Endothelial cell of umbilical vein (primary cell): Measurements from ENCODE around the gene PODXL2. TPM values are rescaled to one million over a fixed set of nuclear protein-coding genes. Genes with fewer than 3 reads are reported as not detected.

Source experiments
- BruUV-seq: library from RNA; stranded (reverse); fragments of 400-500 nt; replicated peaks from 2 replicates; lab custom pipeline; 2021; lab: Mats Ljungman, UMichigan
- CTCF ChIA-PET: fragments of 300-600, 350-600 bp; sonication (Branson Sonifier 250); formaldehyde crosslinking; loops from one replicate; lab custom pipeline; 2021; ENCODE audit warnings: antibody characterized with exemption, inconsistent platforms; lab: Charles Lee
- POLR2A ChIA-PET: fragments of 300-600, 350-600 bp; sonication (Branson Sonifier 250); formaldehyde crosslinking; loops from one replicate; lab custom pipeline; 2021; ENCODE audit warnings: antibody characterized with exemption, inconsistent platforms; lab: Charles Lee
- DNase-seq: peaks from one replicate; pipeline ENCODE4 v3.0.0-alpha.2; 2011; ENCODE audit warnings: low read depth, low spot score
- FAIRE-seq: peaks from 2 replicates; lab custom pipeline; 2011; peaks lifted over from hg19 to GRCh38; lab: Jason Lieb, UNC
- H2AFZ ChIP-seq: 2 replicates; pipeline ENCODE4 v1.6.0; 2012; ENCODE audit warnings: low read depth, low read length, control low read depth, inconsistent platforms
- H3K27ac ChIP-seq: 2 replicates; pipeline ENCODE4 v1.5.1; 2011; ENCODE audit warnings: low read depth, mild to moderate bottlenecking, control low read depth, low read length, moderate library complexity; ENCODE audit not compliant: insufficient read depth
- H3K27me3 ChIP-seq, 2 experiments: 2 replicates each; pipeline versions ENCODE4 v1.6.0 to v1.6.1; 2011; ENCODE audit warnings: low read length in 2 of 2, mixed read lengths in 1 of 2; ENCODE audit not compliant: control insufficient read depth in 2 of 2, insufficient read depth in 2 of 2
- H3K36me3 ChIP-seq, 2 experiments: 2 replicates in 1 of 2; 3 replicates in 1 of 2; pipeline ENCODE4 v1.5.1; 2011; ENCODE audit warnings: low read length in 2 of 2, mild to moderate bottlenecking in 1 of 2, moderate library complexity in 1 of 2; ENCODE audit not compliant: control insufficient read depth in 2 of 2, insufficient read depth in 2 of 2; ENCODE audit errors: extremely low read depth in 1 of 2
- H3K4me1 ChIP-seq: 3 replicates; pipeline ENCODE4 v1.5.1; 2011; ENCODE audit warnings: mild to moderate bottlenecking, low read length; ENCODE audit not compliant: control insufficient read depth, insufficient read depth; ENCODE audit errors: extremely low read depth
- H3K4me2 ChIP-seq: 2 replicates; pipeline ENCODE4 v1.6.1; 2011; ENCODE audit warnings: low read length, control low read depth, mixed read lengths; ENCODE audit not compliant: insufficient read depth
- H3K4me3 ChIP-seq, 3 experiments: fragments of 200-600 bp in 1 of 3; sonication (generic), shearing (Covaris generic) in 1 of 3; replicated peaks in 1 of 3; 2 replicates each; pipeline ENCODE4 v1.5.1; 2011 to 2016; ENCODE audit warnings: control low read depth in 3 of 3, low read length in 3 of 3, mild to moderate bottlenecking in 2 of 3, inconsistent platforms in 1 of 3, low read depth in 1 of 3, moderate library complexity in 1 of 3; ENCODE audit not compliant: insufficient read depth in 1 of 3
- H3K79me2 ChIP-seq: 2 replicates; pipeline ENCODE4 v1.6.0; 2012; ENCODE audit warnings: low read length, inconsistent platforms; ENCODE audit not compliant: control insufficient read depth, insufficient read depth
- H3K9ac ChIP-seq: replicated peaks from 2 replicates; pipeline ENCODE3; 2011; ENCODE audit warnings: low read length, control low read depth; ENCODE audit not compliant: insufficient read depth; ENCODE audit errors: extremely low read depth
- H3K9me1 ChIP-seq: replicated peaks from 3 replicates; pipeline ENCODE4 v1.6.0; 2011; ENCODE audit warnings: mild to moderate bottlenecking, low read length; ENCODE audit not compliant: control insufficient read depth, insufficient read depth; ENCODE audit errors: extremely low read depth
- H3K9me3 ChIP-seq: replicated peaks from 2 replicates; pipeline ENCODE4 v1.5.1; 2012; ENCODE audit warnings: low read length, inconsistent platforms; ENCODE audit not compliant: control insufficient read depth, insufficient read depth
- H4K20me1 ChIP-seq: replicated peaks from 2 replicates; pipeline ENCODE3; 2011; ENCODE audit warnings: mild to moderate bottlenecking, low read length; ENCODE audit not compliant: control insufficient read depth, insufficient read depth; ENCODE audit errors: extremely low read depth
- CTCF ChIP-seq, 2 donors: IDR thresholded peaks; 1 replicate in 1 of 2; 2 replicates in 1 of 2; pipeline ENCODE4 v1.5.1; 2011; ENCODE audit warnings: low read length in 2 of 2, mild to moderate bottlenecking in 2 of 2, moderate library complexity in 2 of 2, control low read depth in 1 of 2, inconsistent platforms in 1 of 2, low read depth in 1 of 2; ENCODE audit not compliant: insufficient read depth in 1 of 2; ENCODE audit errors: extremely low read depth in 1 of 2
- EZH2 ChIP-seq: IDR thresholded peaks from 2 replicates; pipeline ENCODE4 v1.6.1; 2012; ENCODE audit warnings: borderline replicate concordance, low read depth, mild to moderate bottlenecking, moderate library complexity, low read length, inconsistent platforms; ENCODE audit not compliant: severe bottlenecking
- FOS ChIP-seq: IDR thresholded peaks from 2 replicates; pipeline ENCODE4 v1.6.1; 2011; ENCODE audit warnings: mild to moderate bottlenecking, low read length, moderate library complexity, borderline replicate concordance; ENCODE audit not compliant: insufficient read depth
- GATA2 ChIP-seq: IDR thresholded peaks from 2 replicates; pipeline ENCODE4 v1.7.0; 2011; ENCODE audit warnings: low read depth, mild to moderate bottlenecking, moderate library complexity, mixed read lengths, low read length; ENCODE audit not compliant: insufficient read length, insufficient read depth
- JUN ChIP-seq: IDR thresholded peaks from 2 replicates; pipeline ENCODE4 v1.6.1; 2011; ENCODE audit warnings: borderline replicate concordance, low read depth; ENCODE audit not compliant: insufficient read length, insufficient read depth
- MAX ChIP-seq: IDR thresholded peaks from 2 replicates; pipeline ENCODE4 v1.6.1; 2011; ENCODE audit not compliant: insufficient read depth, insufficient read length
- MYC ChIP-seq: IDR thresholded peaks from one replicate; pipeline ENCODE4 v1.6.1; 2011; ENCODE audit warnings: mild to moderate bottlenecking, low read depth, low read length
- POLR2A ChIP-seq: IDR thresholded peaks from 2 replicates; pipeline ENCODE4 v1.6.1; 2012; ENCODE audit warnings: low read depth, mild to moderate bottlenecking, control low read depth, low read length
- POLR2AphosphoS5 ChIP-seq: IDR thresholded peaks from 2 replicates; pipeline ENCODE4 v1.6.1; 2012; ENCODE audit warnings: low read depth, mild to moderate bottlenecking, control low read depth, low read length, moderate library complexity; ENCODE audit not compliant: insufficient read depth
- dilution Hi-C: fragments of 300-500 bp; cut with MboI; formaldehyde crosslinking; loops from one replicate; pipeline ENCODE4 v1.15.0; 2019; ENCODE audit warnings: low sequenced_read_pairs; ENCODE audit not compliant: extremely low pct_ligation_motif_present
- intact Hi-C: fragments of 100-400 bp; cut with micrococcal nuclease; formaldehyde crosslinking; loops from one replicate; pipeline ENCODE4 v1.10.0; 2022
- polyA plus RNA-seq, 4 experiments: library from polyadenylated mRNA; depleted of rRNA in 3 of 4; stranded (reverse) in 3 of 4; unstranded in 1 of 4; fragments of >200 nt; gene quantifications; 2 replicates each; pipeline versions ENCODE4 v1.2.1 to v1.2.3, GENCODE V29; 2011 to 2012; ENCODE audit warnings: missing spikeins in 1 of 4
- total RNA-seq: library from RNA; stranded (reverse); gene quantifications from 2 replicates; pipeline ENCODE4 v1.2.3, GENCODE V29; 2021

Gene PODXL2
- total and polyA plus RNA-seq, 2 donors (not counting 3 experiments of a cell fraction or from before 2014, with no cell fraction given): 5.5 to 6.5 TPM

GRCh38 chr3:127711021-127711695, 82.2 kb downstream of the PODXL2 start:
- H3K9me1 ChIP-seq: no peaks in the 10 kb centered on the region
- no peak overlapping the region for H3K9ac ChIP-seq
- no peaks in the 10 kb centered on the region for H3K79me2 ChIP-seq
- FAIRE-seq (no peak), DNase-seq (no peak)
- no peak overlapping the region for H3K4me2 ChIP-seq
- dilution Hi-C loops (no loop called here), intact Hi-C loops (no loop called here)
- no peaks in the 10 kb centered on the region for H3K27me3 ChIP-seq
- H3K9me3 ChIP-seq: no peaks in the 10 kb centered on the region
- no peaks in the 10 kb centered on the region for H3K36me3 ChIP-seq
- H3K27ac ChIP-seq: no peak overlapping the region
- BruUV-seq: no TSS peak
- CTCF ChIA-PET: interaction anchor here (1.0 kb wide), 1 partner anchor 25 kb away, joined by 3 read pairs; no protein-coding TSS in a partner anchor
- H2AFZ ChIP-seq: no peak overlapping the region
- H4K20me1 ChIP-seq: no peaks in the 10 kb centered on the region
- H3K4me1 ChIP-seq: peaks cover 21% of the 10 kb centered on the region
- POLR2A ChIA-PET: no interaction called here
- no peak overlapping the region for H3K4me3 ChIP-seq
- TF ChIP-seq POLR2A (no peak), JUN (no peak), MYC (no peak), EZH2 (no peak), FOS (no peak), POLR2AphosphoS5 (no peak), GATA2 (no peak)

GRCh38 chr3:127711896-127712295, 82.9 kb downstream of the PODXL2 start:
- intact Hi-C loops: no loop called here
- Histone ChIP-seq H3K4me3 (no peak overlapping the region), H3K4me2 (no peak overlapping the region), H3K9ac (no peak overlapping the region), H3K9me1 (no peaks in the 10 kb centered on the region), H4K20me1 (no peaks in the 10 kb centered on the region), H3K27ac (no peak overlapping the region), H2AFZ (no peak overlapping the region), H3K4me1 (peaks cover 21% of the 10 kb centered on the region), H3K27me3 (no peaks in the 10 kb centered on the region), H3K79me2 (no peaks in the 10 kb centered on the region), H3K36me3 (no peaks in the 10 kb centered on the region), H3K9me3 (no peaks in the 10 kb centered on the region)
- DNase-seq (no peak), FAIRE-seq (no peak)
- TF ChIP-seq CTCF (IDR thresholded peaks at IDR 0.05; ENCODE audit: extremely low read depth in 1 of 2, insufficient read depth in 1 of 2, low read depth in 1 of 2, low read length in 2 of 2) (no peak), POLR2AphosphoS5 (no peak), GATA2 (no peak), JUN (no peak), MYC (no peak), EZH2 (no peak), FOS (no peak), MAX (no peak), POLR2A (no peak)
- BruUV-seq: no TSS peak
- ChIA-PET CTCF (no interaction called here), POLR2A (no interaction called here)
- dilution Hi-C loops: no loop called here
